ENCODE results near the gene LRRC61. TPM values are rescaled to one million over a fixed set of nuclear protein-coding genes. Genes with fewer than 3 reads are reported as not detected.
"Not testable (repeated sequence)": the region's sequence is repeated elsewhere in the genome, so short reads cannot be mapped to it uniquely, and the experiment has no call there.

LRRC61 gene
- polyA plus RNA-seq, 1 of the 3 experiments (the other 2 are of a cell fraction), result 0.99 TPM

DNA sequence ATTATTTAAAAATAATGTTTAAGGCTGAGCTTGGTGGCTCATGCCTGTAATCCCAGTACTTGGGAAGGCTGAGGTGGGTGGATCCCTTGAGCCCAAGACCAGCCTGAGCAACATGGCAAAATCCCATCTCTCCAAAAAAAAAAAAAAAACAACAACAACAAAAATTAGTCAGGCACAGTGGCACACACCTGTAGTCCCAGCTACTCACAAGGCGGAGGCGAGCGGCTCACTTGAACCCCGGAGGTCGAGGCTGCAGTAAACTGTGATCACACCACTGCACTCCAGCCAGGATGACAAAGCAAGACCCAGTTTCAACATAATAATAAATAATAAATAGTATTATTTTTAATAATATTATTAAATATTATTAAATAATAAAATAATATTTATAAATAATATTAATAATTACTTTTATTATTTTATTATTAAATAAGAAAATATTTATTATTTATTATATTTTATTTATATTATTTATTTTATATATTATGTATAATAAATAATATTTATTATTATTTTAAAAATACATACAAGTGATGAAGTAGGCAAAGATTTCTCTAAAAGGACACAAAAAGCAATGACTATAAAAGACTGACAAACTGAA is 8.4 kb upstream of the LRRC61 start:
- WGBS (ENCODE audit: low lambda C conversion rate), result 91% methylated on average over 5 of the region's 5 CpGs
- Histone ChIP-seq H3K9me3 (no peaks in the 10 kb centered on the region), H3K4me3 (ENCODE audit: low read depth in 2 of 2, low read length in 1 of 2) (no peak overlapping the region), H3K36me3 (replicated peaks in 1 of 2; ENCODE audit: control insufficient read depth in 1 of 2, insufficient read depth in 2 of 2, low read length in 1 of 2) (no peaks in the 10 kb centered on the region), H2AFZ (ENCODE audit: low read depth) (no peak overlapping the region), H3K9me2 (no peaks in the 10 kb centered on the region), H3F3A (replicated peaks; ENCODE audit: insufficient read depth) (no peaks in the 10 kb centered on the region), H3K27me3 (ENCODE audit: insufficient read depth) (no peaks in the 10 kb centered on the region), H3K9ac (no peak overlapping the region), H3K79me2 (ENCODE audit: insufficient read depth) (no peaks in the 10 kb centered on the region), H3K27ac (ENCODE audit: low read depth in 2 of 2, low read length in 1 of 2) (no peak overlapping the region), H4K20me1 (ENCODE audit: insufficient read depth) (no peaks in the 10 kb centered on the region), H3K4me1 (ENCODE audit: control insufficient read depth in 1 of 2, insufficient read depth in 2 of 2, low read depth in 1 of 2, low read length in 1 of 2) (no peaks in the 10 kb centered on the region), H3K4me2 (no peak overlapping the region)
- TF ChIP-seq ELF1 (IDR thresholded peaks at IDR 0.05) (no peak), MXI1 (IDR thresholded peaks at IDR 0.05; ENCODE audit: low read depth, low read length) (no peak), RFX5 (IDR thresholded peaks at IDR 0.05; ENCODE audit: low read length) (no peak), YY1 (IDR thresholded peaks at IDR 0.05; ENCODE audit: low read depth) (no peak)
- no peak for DNase-seq
- ChIA-PET CTCF (interaction anchor here (1.2 kb wide), 1 partner anchor 24 kb away, joined by 3 read pairs; no protein-coding TSS in a partner anchor), POLR2A (interaction anchor here (1.4 kb wide), 1 partner anchor 55 kb away, joined by 4 read pairs; no protein-coding TSS in a partner anchor)

- 74% methylated on average over 6 of the region's 6 CpGs for WGBS (ENCODE audit: low lambda C conversion rate)
- H3K4me2 ChIP-seq; H3K79me2 ChIP-seq (ENCODE audit: insufficient read depth); H3K9me3 ChIP-seq; POLR2A ChIA-PET; H3K4me1 ChIP-seq (ENCODE audit: control insufficient read depth in 1 of 2, insufficient read depth in 2 of 2, low read depth in 1 of 2, low read length in 1 of 2); H3K27me3 ChIP-seq (ENCODE audit: insufficient read depth); H3K27ac ChIP-seq (ENCODE audit: low read depth in 2 of 2, low read length in 1 of 2); H4K20me1 ChIP-seq (ENCODE audit: insufficient read depth); H3K36me3 ChIP-seq (replicated peaks in 1 of 2; ENCODE audit: control insufficient read depth in 1 of 2, insufficient read depth in 2 of 2, low read length in 1 of 2); H3K9ac ChIP-seq; H3K9me2 ChIP-seq; DNase-seq; H3K4me3 ChIP-seq (ENCODE audit: low read depth in 2 of 2, low read length in 1 of 2); H2AFZ ChIP-seq (ENCODE audit: low read depth); H3F3A ChIP-seq (replicated peaks; ENCODE audit: insufficient read depth): not testable (repeated sequence)
- CTCF ChIA-PET, result interaction anchor here (0.7 kb wide), 1 partner anchor 149 kb away, joined by 3 read pairs; no protein-coding TSS in a partner anchor
Observed at GRCh38 chr7:150316987-150317386, 6.2 kb upstream of the LRRC61 start.

- H3K27ac ChIP-seq (ENCODE audit: low read depth in 2 of 2, low read length in 1 of 2), result no peak overlapping the region
- no peaks in the 10 kb centered on the region for H4K20me1 ChIP-seq (ENCODE audit: insufficient read depth)
- ChIA-PET POLR2A (no interaction called here), CTCF (no interaction called here)
- DNase-seq, result no peak
- no peaks in the 10 kb centered on the region for H3K79me2 ChIP-seq (ENCODE audit: insufficient read depth)
- H3K9me2 ChIP-seq, result no peaks in the 10 kb centered on the region
- no peak overlapping the region for H3K4me2 ChIP-seq
- 50% methylated on average over 7 of the region's 7 CpGs for WGBS (ENCODE audit: low lambda C conversion rate)
- TF ChIP-seq ZBTB33 (IDR thresholded peaks at IDR 0.05; ENCODE audit: borderline replicate concordance, low read depth) (no peak), TAF1 (IDR thresholded peaks at IDR 0.05; ENCODE audit: borderline replicate concordance, low read depth, low read length) (no peak), MXI1 (IDR thresholded peaks at IDR 0.05; ENCODE audit: low read depth, low read length) (no peak), EZH2phosphoT487 (IDR thresholded peaks at IDR 0.05; ENCODE audit: borderline replicate concordance, low read depth) (no peak), EP300 (IDR thresholded peaks at IDR 0.05; ENCODE audit: borderline replicate concordance in 1 of 2, low read depth in 1 of 2, low read length in 1 of 2) (no peak), FOSL2 (IDR thresholded peaks at IDR 0.05; ENCODE audit: borderline replicate concordance, low read depth) (no peak), NFIC (IDR thresholded peaks at IDR 0.05; ENCODE audit: borderline replicate concordance) (no peak), POLR2AphosphoS5 (IDR thresholded peaks at IDR 0.05; ENCODE audit: low read depth, low read length) (no peak), NRF1 (IDR thresholded peaks at IDR 0.05; ENCODE audit: low read depth, low read length) (no peak), TCF12 (IDR thresholded peaks at IDR 0.05) (no peak), YY1 (IDR thresholded peaks at IDR 0.05; ENCODE audit: low read depth) (no peak), MEF2A (IDR thresholded peaks at IDR 0.05; ENCODE audit: borderline replicate concordance, low read depth) (no peak), CHD2 (IDR thresholded peaks at IDR 0.05; ENCODE audit: low read length, partially characterized antibody) (no peak), RFX5 (IDR thresholded peaks at IDR 0.05; ENCODE audit: low read length) (no peak), FOXJ3 (CRISPR knock-in tag; IDR thresholded peaks at IDR 0.05) (no peak), TEAD4 (IDR thresholded peaks at IDR 0.05; ENCODE audit: borderline replicate concordance, insufficient read depth) (no peak)
- TF ChIP-seq, protein P1, sequence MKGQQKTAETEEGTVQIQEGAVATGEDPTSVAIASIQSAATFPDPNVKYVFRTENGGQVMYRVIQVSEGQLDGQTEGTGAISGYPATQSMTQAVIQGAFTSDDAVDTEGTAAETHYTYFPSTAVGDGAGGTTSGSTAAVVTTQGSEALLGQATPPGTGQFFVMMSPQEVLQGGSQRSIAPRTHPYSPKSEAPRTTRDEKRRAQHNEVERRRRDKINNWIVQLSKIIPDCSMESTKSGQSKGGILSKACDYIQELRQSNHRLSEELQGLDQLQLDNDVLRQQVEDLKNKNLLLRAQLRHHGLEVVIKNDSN (IDR thresholded peaks at IDR 0.05; ENCODE audit: borderline replicate concordance, low read depth), result no peak
- H3K9ac ChIP-seq, result no peak overlapping the region
- H3K9me3 ChIP-seq, result no peaks in the 10 kb centered on the region
- H3K36me3 ChIP-seq (replicated peaks in 1 of 2; ENCODE audit: control insufficient read depth in 1 of 2, insufficient read depth in 2 of 2, low read length in 1 of 2), result no peaks in the 10 kb centered on the region
- H2AFZ ChIP-seq (ENCODE audit: low read depth), result no peak overlapping the region
- no peaks in the 10 kb centered on the region for H3F3A ChIP-seq (replicated peaks; ENCODE audit: insufficient read depth)
- peaks cover 0 to 3% of the 10 kb centered on the region in 2 experiments; a peak in 1 of 4 replicates for H3K4me1 ChIP-seq (ENCODE audit: control insufficient read depth in 1 of 2, insufficient read depth in 2 of 2, low read depth in 1 of 2, low read length in 1 of 2)
- H3K27me3 ChIP-seq (ENCODE audit: insufficient read depth), result no peaks in the 10 kb centered on the region
- no peak overlapping the region for H3K4me3 ChIP-seq (ENCODE audit: low read depth in 2 of 2, low read length in 1 of 2)
Observed at GRCh38 chr7:150317748-150318444, 5.3 kb upstream of the LRRC61 start.
